ENCODE data around the gene TGFBR1. TPM values are rescaled to one million over a fixed set of nuclear protein-coding genes. Genes with fewer than 3 reads are reported as not detected.
A peak's percentile ranks its signal among the peaks of the same experiment; 100 is the strongest.

The TGFBR1 gene
- total RNA-seq, 2 donors from 2014 or later: 10.5 to 18.7 TPM

DNA sequence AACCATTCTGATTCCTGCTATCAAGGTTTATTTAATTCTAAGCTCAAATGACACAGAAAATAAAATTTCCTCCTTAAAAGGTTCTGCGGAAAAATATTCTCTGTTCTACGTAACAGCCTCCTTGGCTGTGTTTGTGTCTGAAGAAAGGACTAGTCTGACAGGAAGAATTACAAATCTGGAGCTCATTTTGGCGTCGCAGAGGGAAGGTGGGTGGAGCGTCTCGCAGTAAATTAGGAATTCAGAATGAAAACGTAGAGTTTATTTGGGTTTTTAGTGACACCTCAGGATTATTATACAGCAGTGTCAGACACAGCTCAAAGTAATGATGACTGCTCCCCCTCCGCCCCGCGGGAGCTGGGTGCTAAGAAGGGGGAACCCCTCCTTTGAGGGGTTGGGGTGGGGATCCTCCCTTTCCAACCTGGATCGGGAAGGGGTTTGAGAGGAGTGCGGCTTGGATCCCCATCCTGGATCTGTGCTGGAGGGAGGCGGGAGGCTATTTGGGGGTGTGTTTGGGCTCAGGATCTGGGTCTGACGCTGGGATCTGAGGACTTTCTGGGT is 933 bp upstream of the TGFBR1 start:
- H3K4me1 ChIP-seq: peaks cover 20% of the 10 kb centered on the region
- no peaks in the 10 kb centered on the region for H3K36me3 ChIP-seq (replicated peaks in 1 of 2; ENCODE audit: insufficient read depth in 1 of 2, low read depth in 2 of 2)
- WGBS, 2 donors: 14 to 15% methylated on average over 13 to 14 of the region's 14 CpGs
- DNase-seq (peak in 1 of 4 donors; percentile 12), ATAC-seq (no peak)
- H3K9me3 ChIP-seq: no peaks in the 10 kb centered on the region
- H3K4me3 ChIP-seq: peak overlapping the region in 1 of 2 donors; percentile 30
- TF ChIP-seq, protein P1, sequence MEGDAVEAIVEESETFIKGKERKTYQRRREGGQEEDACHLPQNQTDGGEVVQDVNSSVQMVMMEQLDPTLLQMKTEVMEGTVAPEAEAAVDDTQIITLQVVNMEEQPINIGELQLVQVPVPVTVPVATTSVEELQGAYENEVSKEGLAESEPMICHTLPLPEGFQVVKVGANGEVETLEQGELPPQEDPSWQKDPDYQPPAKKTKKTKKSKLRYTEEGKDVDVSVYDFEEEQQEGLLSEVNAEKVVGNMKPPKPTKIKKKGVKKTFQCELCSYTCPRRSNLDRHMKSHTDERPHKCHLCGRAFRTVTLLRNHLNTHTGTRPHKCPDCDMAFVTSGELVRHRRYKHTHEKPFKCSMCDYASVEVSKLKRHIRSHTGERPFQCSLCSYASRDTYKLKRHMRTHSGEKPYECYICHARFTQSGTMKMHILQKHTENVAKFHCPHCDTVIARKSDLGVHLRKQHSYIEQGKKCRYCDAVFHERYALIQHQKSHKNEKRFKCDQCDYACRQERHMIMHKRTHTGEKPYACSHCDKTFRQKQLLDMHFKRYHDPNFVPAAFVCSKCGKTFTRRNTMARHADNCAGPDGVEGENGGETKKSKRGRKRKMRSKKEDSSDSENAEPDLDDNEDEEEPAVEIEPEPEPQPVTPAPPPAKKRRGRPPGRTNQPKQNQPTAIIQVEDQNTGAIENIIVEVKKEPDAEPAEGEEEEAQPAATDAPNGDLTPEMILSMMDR (IDR thresholded peaks at IDR 0.05): no peak
- TF ChIP-seq POLR2A (IDR thresholded peaks at IDR 0.05): no peak
- intact Hi-C loops (cut with DNase I): no loop called here
- no peaks in the 10 kb centered on the region for H3K27me3 ChIP-seq
- peak overlapping the region in 3 of 4 donors; percentile 64 to 77 (median 64) for H3K27ac ChIP-seq

DNA sequence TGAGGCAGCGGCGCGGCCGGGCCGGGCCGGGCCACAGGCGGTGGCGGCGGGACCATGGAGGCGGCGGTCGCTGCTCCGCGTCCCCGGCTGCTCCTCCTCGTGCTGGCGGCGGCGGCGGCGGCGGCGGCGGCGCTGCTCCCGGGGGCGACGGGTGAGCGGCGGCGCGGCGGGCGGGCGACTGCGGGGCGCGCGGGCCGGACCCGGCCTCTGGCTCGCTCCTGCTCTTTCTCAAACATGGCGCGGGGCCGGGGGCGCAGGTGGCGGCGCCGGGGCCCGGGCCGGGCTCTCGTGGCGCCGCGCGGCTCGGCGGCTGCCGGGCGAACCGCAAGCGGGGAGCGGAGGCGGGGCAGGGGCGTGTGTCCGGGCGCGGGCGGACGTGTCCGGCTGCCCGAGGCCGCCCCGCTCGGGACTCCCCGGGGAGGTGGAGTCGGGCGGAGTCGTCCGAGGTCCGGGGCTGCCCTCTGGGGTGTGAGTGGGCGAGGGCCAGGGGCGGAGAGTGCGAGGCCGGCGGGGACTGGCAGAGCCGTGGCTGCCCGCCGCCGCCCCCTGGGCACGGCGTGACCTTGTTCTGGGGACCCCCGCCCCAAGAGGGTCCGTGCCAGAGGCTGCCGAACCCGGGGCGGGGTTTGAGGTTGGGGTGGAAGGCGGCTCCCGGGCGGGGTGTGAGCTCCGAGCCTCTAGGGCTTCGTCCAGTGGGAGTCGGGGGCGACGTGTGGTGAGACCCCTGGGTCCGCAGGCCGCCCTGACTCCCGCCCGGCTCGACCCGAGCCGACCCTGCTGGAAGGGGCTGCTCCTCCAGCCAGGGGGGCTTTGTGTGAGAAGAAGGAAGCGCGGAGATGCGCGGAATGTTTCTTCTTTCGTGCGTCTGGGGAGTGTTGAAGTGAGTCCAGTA is 485 bp downstream of the TGFBR1 start:
- peak in 2 of 3 donors; percentile 36 to 38 for TF ChIP-seq POLR2A (IDR thresholded peaks at IDR 0.05)
- TF ChIP-seq, protein P1 (IDR thresholded peaks at IDR 0.05): peak in 2 of 7 experiments; percentile 21 to 26
- Histone ChIP-seq H3K9me3 (no peaks in the 10 kb centered on the region), H3K27me3 (no peaks in the 10 kb centered on the region), H3K36me3 (replicated peaks in 1 of 2; ENCODE audit: insufficient read depth in 1 of 2, low read depth in 2 of 2) (no peaks in the 10 kb centered on the region), H3K27ac (peak overlapping the region; percentile 64 to 85 (median 74)), H3K4me1 (peaks cover 20% of the 10 kb centered on the region), H3K4me3 (peak overlapping the region; percentile 26 to 63)
- peak; percentile 75 for ATAC-seq
- intact Hi-C loops (cut with DNase I): no loop called here
- 0% methylated on average over 12 to 93 of the region's 118 CpGs for WGBS, 2 donors
- DNase-seq: peak; percentile 72 to 82 (median 80)

DNA sequence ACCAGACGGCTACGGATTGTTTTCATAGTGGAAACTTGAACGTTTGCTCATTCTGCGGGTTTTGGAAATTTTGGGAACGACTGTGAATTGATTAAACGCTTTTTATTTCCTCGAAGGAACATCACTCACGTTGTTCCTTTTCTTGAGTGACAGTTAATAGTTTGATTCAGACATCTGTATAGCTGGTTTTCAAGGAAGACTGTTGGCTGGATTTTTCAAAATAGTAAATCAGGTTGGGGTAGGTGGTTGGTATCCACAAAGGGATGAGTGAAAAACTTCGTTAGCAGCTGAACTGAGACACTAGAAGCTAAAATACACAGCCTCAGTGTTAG is 1.1 kb downstream of the TGFBR1 start:
- peak overlapping the region in 3 of 4 donors; percentile 50 to 85 (median 77) for H3K27ac ChIP-seq
- H3K9me3 ChIP-seq: no peaks in the 10 kb centered on the region
- H3K4me3 ChIP-seq: peak overlapping the region; percentile 26 to 63
- no peaks in the 10 kb centered on the region for H3K27me3 ChIP-seq
- WGBS, 2 donors: 2 to 4% methylated on average over 9 of the region's 9 CpGs
- intact Hi-C loops (cut with DNase I): no loop called here
- peaks cover 20% of the 10 kb centered on the region for H3K4me1 ChIP-seq
- TF ChIP-seq, protein P1 (IDR thresholded peaks at IDR 0.05): no peak
- no peak for TF ChIP-seq POLR2A (IDR thresholded peaks at IDR 0.05)
- H3K36me3 ChIP-seq (replicated peaks in 1 of 2; ENCODE audit: insufficient read depth in 1 of 2, low read depth in 2 of 2): no peaks in the 10 kb centered on the region
- ATAC-seq: no peak
- no peak for DNase-seq

DNA sequence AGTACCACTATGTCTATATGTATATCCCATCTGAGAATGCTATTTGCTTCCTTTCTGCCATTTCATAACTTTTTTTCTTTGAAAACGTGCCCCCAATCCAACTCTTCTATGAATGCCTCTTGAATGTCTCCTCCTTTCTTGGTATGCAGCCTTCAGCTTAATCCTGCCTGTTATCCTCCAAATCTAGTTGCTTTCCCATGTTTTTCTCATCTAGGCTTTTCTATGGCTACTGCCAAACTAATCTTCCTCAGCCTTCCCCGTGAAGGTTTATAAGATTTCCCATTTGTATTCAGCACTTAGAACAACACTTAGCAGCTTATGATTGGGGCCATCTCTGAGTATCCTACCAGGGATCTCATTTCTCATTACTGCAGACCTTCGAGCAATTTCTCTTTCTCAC is 2.5 kb downstream of the TGFBR1 start:
- H3K4me1 ChIP-seq: peaks cover 20% of the 10 kb centered on the region
- no peak overlapping the region for H3K27ac ChIP-seq
- DNase-seq: no peak
- no peak for ATAC-seq
- H3K27me3 ChIP-seq: no peaks in the 10 kb centered on the region
- H3K36me3 ChIP-seq (replicated peaks in 1 of 2; ENCODE audit: insufficient read depth in 1 of 2, low read depth in 2 of 2): no peaks in the 10 kb centered on the region
- intact Hi-C loops (cut with DNase I): no loop called here
- TF ChIP-seq, protein P1 (IDR thresholded peaks at IDR 0.05): no peak
- TF ChIP-seq POLR2A (IDR thresholded peaks at IDR 0.05): no peak
- H3K4me3 ChIP-seq: no peak overlapping the region
- WGBS, 2 donors: 27 to 46% methylated on average over 3 of the region's 3 CpGs
- H3K9me3 ChIP-seq: no peaks in the 10 kb centered on the region

Measured in body of pancreas (tissue), 4 donors.